Midbrain (tissue), 1 donor: ENCODE measurements around the gene SNED1.

Source experiments
- DNase-seq: peaks from one replicate; lab custom pipeline; 2025; lab: John Stamatoyannopoulos, UW

The SNED1 gene

GRCh38 chr2:241029599-241030332 is 31.3 kb downstream of the SNED1 start:
- no peak for DNase-seq

DNA sequence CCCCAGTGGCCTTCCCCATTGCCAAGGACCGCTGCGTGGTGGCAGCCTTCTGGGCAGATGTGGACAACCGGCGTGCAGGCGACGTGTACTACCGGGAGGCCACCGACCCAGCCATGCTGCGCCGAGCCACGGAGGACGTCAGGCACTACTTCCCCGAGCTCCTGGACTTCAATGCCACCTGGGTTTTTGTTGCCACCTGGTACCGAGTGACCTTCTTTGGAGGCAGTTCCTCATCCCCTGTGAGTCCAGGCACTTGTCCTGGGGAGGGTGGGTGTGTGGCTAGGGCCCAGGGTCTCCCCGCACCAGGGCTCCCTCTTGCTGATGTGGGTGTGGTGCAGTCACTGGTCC is 31.9 kb downstream of the SNED1 start:
- DNase-seq: no peak

DNA sequence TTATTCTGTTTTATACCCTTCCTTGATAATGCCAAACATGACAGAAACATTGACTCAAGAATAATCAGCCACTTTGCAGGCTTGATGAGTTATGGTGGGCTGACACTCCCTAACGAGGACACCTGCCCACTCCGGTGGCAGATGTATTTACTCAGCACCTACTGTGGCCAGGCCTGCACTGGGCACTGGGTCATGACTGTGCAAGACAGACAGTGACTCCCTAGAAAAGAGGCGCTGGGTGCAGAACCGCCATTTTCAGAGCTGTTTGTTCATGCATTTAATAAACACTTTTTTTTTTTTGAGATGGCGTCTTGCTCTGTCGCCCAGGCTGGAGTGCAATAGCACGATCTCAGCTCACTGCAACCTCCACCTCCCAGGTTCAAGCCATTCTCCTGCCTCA is 32.5 kb downstream of the SNED1 start:
- no peak for DNase-seq

- DNase-seq: no peak
Measured at GRCh38 chr2:241031436-241032165, 33.2 kb downstream of the SNED1 start.

DNA sequence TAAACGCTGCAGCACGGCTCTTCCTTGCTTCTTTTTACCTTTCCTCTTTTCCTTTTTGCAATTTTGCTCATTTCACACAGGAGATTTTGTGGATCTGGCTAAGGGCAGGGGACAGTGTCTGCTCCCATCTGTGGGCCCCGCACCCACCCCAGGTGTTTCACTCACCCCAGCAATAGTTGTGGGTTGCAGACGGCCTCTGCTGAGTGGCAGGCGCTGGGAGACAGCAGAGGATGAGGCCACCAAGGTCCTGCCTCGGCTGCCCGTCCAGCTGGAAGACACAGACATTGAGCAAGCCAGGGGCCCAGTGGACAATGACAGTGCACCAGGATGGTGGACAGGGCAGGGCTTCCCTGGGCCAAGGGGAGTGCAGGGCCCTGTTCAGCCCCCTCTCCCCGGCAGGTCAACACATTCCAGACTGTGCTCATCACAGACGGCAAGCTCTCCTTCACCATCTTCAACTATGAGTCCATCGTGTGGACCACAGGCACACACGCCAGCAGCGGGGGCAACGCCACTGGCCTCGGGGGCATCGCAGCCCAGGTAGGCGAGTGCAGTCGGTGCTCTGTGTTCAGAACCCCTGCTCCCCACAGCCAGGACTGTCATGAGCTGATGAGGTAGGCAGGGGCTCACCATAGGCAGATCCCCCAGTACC is 35.0 kb downstream of the SNED1 start:
- DNase-seq: no peak

DNA sequence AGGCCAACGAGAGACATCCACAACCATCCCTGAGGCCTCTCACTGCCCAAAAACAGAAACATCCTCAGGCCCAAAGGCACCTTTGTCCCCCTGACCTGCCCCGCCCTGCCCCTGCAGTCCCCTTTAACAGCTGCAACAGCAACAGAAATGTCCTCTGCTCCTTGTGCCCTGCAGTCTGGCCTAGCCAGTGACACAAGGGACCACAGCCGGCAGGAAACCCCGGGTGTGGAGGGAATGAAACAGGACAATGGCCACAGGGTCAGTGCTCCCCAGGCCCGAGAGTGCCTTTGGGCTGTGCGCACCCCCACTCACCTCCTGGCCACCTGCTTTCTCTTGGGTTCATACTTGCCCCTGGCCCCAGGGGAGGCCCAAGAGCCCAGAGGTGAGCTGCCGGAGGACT is 35.6 kb downstream of the SNED1 start:
- no peak for DNase-seq

GRCh38 chr2:241034490-241035141 is 36.2 kb downstream of the SNED1 start:
- DNase-seq: no peak

- DNase-seq: no peak
Measured at GRCh38 chr2:241035142-241035817, 36.9 kb downstream of the SNED1 start.

GRCh38 chr2:241035818-241036396 is 37.5 kb downstream of the SNED1 start:
- no peak for DNase-seq

- DNase-seq: no peak
Measured at GRCh38 chr2:241036397-241036963, 38.1 kb downstream of the SNED1 start.

DNA sequence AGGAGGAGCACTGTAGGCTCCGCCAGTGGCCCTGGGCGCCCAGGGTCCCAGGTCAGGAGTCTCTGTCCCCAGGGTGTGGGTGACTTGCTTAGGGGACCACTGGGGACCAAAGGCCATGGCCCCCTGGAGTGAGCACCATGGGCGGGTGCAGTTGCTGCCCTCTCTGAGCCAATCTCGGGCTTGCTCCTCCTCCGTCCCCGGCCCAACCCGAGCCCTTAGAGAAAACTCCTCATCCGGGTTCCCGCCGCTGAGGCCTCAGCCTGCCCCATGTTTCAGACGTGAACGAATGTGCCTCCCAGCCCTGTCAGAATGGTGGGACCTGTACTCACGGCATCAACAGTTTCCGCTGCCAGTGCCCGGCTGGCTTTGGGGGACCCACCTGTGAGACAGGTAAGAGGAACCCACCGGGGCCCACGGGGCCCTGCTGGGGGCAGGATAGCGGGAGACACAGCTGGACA is 38.6 kb downstream of the SNED1 start:
- no peak for DNase-seq

- DNase-seq: no peak
Measured at GRCh38 chr2:241037498-241037897, 39.1 kb downstream of the SNED1 start.

GRCh38 chr2:241038374-241039180 is 40.2 kb downstream of the SNED1 start:
- DNase-seq: no peak

- no peak for DNase-seq
Measured at GRCh38 chr2:241039416-241039815, 41.0 kb downstream of the SNED1 start.

DNA sequence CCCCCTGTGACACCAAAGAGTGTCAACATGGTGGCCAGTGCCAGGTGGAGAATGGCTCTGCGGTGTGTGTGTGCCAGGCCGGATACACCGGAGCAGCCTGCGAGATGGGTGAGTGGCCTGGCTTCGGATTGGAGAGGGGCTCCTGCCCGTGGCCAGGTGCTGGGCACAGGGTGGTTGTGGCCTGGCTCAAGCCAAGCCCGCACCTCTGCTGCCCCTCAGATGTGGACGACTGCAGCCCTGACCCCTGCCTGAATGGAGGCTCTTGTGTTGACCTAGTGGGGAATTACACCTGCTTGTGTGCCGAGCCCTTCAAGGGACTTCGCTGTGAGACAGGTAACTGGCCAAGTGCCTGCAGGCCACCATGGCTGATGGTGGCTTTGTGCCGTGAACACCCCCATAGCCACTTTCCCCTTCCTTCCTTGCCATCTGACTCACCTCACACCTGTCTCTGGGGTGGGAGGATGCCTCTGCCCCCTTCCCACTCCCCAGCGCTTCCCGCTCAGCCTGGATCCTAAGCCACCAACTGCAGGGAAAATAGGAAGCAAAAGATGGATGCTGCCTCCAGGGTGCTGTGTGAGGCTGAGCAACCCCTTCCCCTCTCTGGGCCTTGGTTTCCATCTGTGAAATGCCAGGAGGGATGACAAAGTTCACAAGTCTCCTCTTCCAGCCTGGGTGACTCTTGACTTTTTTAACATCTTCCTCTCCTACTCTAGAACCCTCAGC is 41.8 kb downstream of the SNED1 start:
- no peak for DNase-seq

DNA sequence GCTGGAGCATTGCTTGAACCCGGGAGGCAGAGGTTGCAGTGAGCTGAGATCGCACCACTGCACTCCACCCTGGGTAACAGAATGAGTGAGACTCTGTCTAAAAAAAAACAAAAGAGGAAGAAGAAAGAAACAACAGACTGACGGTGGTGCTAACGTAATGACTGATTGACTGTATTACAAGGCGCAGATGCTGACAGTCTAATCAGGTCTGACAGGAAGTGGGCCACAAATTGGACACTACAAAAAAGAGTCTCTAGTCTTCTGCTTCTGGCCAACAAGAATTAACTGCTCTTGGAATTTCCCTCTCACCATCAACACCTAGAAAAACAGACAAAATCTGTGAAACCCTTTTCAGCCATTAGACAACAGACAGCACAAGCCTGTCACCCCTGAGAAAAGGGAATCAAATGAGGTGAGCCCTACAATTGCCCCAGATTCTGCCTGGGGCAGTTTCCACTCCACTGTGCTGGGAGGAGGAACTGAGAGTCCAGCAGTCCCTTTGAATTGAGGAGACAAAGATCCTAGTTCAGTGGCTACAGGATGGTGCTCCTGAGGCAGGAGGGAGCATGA is 43.3 kb downstream of the SNED1 start:
- no peak for DNase-seq

DNA sequence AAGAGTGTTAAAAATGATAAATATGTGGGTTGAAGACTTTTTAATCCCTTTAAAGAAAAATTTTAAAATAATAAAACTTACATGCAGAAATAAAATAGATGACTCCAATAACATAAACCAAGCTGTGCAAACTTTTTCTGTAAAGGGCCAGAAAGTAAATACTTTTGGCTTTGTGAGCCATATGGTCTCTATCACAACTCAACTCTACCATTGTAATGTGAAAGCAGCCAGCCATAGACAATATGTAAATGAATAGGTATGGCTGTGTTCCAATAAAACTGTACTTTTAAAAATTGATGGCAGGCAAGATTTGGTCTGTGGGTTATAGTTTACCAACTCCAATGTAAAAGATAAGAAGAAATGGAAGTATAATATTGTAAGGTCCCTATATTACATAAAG is 45.2 kb downstream of the SNED1 start:
- DNase-seq: no peak

- DNase-seq: no peak
Measured at GRCh38 chr2:241047253-241048010, 49.0 kb downstream of the SNED1 start.
